HFFc6 (cell line): Measurements from ENCODE around the gene GRK1. TPM values are rescaled to one million over a fixed set of nuclear protein-coding genes. Genes with fewer than 3 reads are reported as not detected.
"Not testable (repeated sequence)": the region's sequence is repeated elsewhere in the genome, so short reads cannot be mapped to it uniquely, and the experiment has no call there.

ENCODE experiments used
- DNase-seq: peaks from one replicate; pipeline ENCODE4 v3.0.0-alpha.2; 2018
- H3K27ac Mint-ChIP-seq: 2 replicates; pipeline ENCODE4 v1.8.0; 2020; ENCODE audit warnings: mild to moderate bottlenecking, mixed read lengths
- H3K27me3 Mint-ChIP-seq: 2 replicates; pipeline ENCODE4 v1.8.0; 2021; ENCODE audit warnings: mild to moderate bottlenecking, moderate library complexity, mixed read lengths; ENCODE audit not compliant: insufficient read depth
- H3K36me3 Mint-ChIP-seq: 2 replicates; pipeline ENCODE4 v1.8.0; 2021; ENCODE audit warnings: low read depth, mixed read lengths
- H3K4me1 Mint-ChIP-seq: 2 replicates; pipeline ENCODE4 v1.8.0; 2020; ENCODE audit warnings: low read depth, mixed read lengths
- H3K4me3 Mint-ChIP-seq: 2 replicates; pipeline ENCODE4 v1.8.0; 2020; ENCODE audit warnings: mild to moderate bottlenecking, moderate library complexity, mixed read lengths
- H3K9me3 Mint-ChIP-seq: 2 replicates; pipeline ENCODE4 v1.8.0; 2020; ENCODE audit warnings: mild to moderate bottlenecking, mixed read lengths
- CTCF ChIP-seq: fragments of 200-600 bp; sonication (generic); IDR thresholded peaks from 2 replicates; pipeline ENCODE4 v1.5.0; 2021; ENCODE audit warnings: antibody characterized with exemption, mild to moderate bottlenecking
- total RNA-seq, 6 experiments: library from RNA; stranded (reverse); fragmentation: NEBNext Ultra II Directional; extraction: Animal tissue kit (Norgen Biotek cat#: 25700); gene quantifications; 2 replicates in 1 of 6; 3 replicates in 5 of 6; pipeline ENCODE4 v1.2.3, GENCODE V29; 2021

GRK1 gene
- total RNA-seq, 6 experiments from 2014 or later: not detected

- no peaks in the 10 kb centered on the region for H3K36me3 Mint-ChIP-seq
- TF ChIP-seq CTCF: no peak
Observed at GRCh38 chr13:113742445-113743120, 75.6 kb downstream of the GRK1 start.

GRCh38 chr13:113743366-113744195, 76.6 kb downstream of the GRK1 start:
- Mint-ChIP-seq H3K9me3 (no peaks in the 10 kb centered on the region), H3K4me3 (no peak overlapping the region), H3K36me3 (no peaks in the 10 kb centered on the region), H3K27ac (no peak overlapping the region), H3K4me1 (0 out of 2 replicates have a peak, but pooled peaks cover 9% of the 10 kb centered on the region), H3K27me3 (peaks cover 21% of the 10 kb centered on the region)
- TF ChIP-seq CTCF: no peak
- no peak for DNase-seq

More at GRCh38 chr13:113742445-113743120, 75.6 kb downstream of the GRK1 start:
- no peak overlapping the region for H3K27ac Mint-ChIP-seq
- H3K4me1 Mint-ChIP-seq: 0 out of 2 replicates have a peak, but pooled peaks cover 9% of the 10 kb centered on the region
- H3K27me3 Mint-ChIP-seq: peaks cover 26% of the 10 kb centered on the region
- no peaks in the 10 kb centered on the region for H3K9me3 Mint-ChIP-seq
- H3K4me3 Mint-ChIP-seq: no peak overlapping the region
- DNase-seq: no peak

GRCh38 chr13:113744197-113745000, 77.4 kb downstream of the GRK1 start:
- Mint-ChIP-seq H3K27me3 (peaks cover 19% of the 10 kb centered on the region), H3K4me3 (no peak overlapping the region), H3K9me3 (no peaks in the 10 kb centered on the region), H3K27ac (no peak overlapping the region), H3K36me3 (no peaks in the 10 kb centered on the region), H3K4me1 (0 out of 2 replicates have a peak, but pooled peaks cover 9% of the 10 kb centered on the region)
- no peak for TF ChIP-seq CTCF
- no peak for DNase-seq

- H3K36me3 Mint-ChIP-seq: no peaks in the 10 kb centered on the region
- peaks cover 17% of the 10 kb centered on the region for H3K27me3 Mint-ChIP-seq
- H3K4me1 Mint-ChIP-seq: 0 out of 2 replicates have a peak, but pooled peaks cover 9% of the 10 kb centered on the region
- DNase-seq: no peak
- no peak for TF ChIP-seq CTCF
- no peaks in the 10 kb centered on the region for H3K9me3 Mint-ChIP-seq
- H3K4me3 Mint-ChIP-seq: no peak overlapping the region
- H3K27ac Mint-ChIP-seq: no peak overlapping the region
Observed at GRCh38 chr13:113745059-113745458, 78.0 kb downstream of the GRK1 start.

GRCh38 chr13:113745500-113746142, 78.6 kb downstream of the GRK1 start:
- not testable (repeated sequence) for H3K4me3 Mint-ChIP-seq, H3K4me1 Mint-ChIP-seq, H3K27ac Mint-ChIP-seq, H3K9me3 Mint-ChIP-seq, H3K36me3 Mint-ChIP-seq, DNase-seq
- H3K27me3 Mint-ChIP-seq: peaks cover 12% of the 10 kb centered on the region; the same call in 1 of the 2 replicates
